H9 (cell line): ENCODE measurements around the gene GRIA4. TPM values are rescaled to one million over a fixed set of nuclear protein-coding genes. Genes with fewer than 3 reads are reported as not detected.

Experiments used
- DNase-seq: peaks from one replicate; pipeline ENCODE4 v3.0.0-alpha.2; 2017
- H2AFZ ChIP-seq: one replicate; pipeline ENCODE4 v1.6.1; 2013; ENCODE audit warnings: mild to moderate bottlenecking, low read length, control low read depth, moderate library complexity
- H2AK5ac ChIP-seq: 2 replicates; pipeline ENCODE4 v1.6.1; 2013; ENCODE audit warnings: low read length, control low read depth, mixed read lengths; ENCODE audit not compliant: insufficient read length
- H2BK120ac ChIP-seq: one replicate; pipeline ENCODE4 v1.6.1; 2013; ENCODE audit warnings: low read depth, mild to moderate bottlenecking, low read length, control low read depth, inconsistent platforms; ENCODE audit not compliant: poor library complexity, severe bottlenecking
- H2BK12ac ChIP-seq: 2 replicates; pipeline ENCODE4 v1.6.1; 2013; ENCODE audit warnings: low read length, control low read depth, mixed read lengths, low read depth; ENCODE audit not compliant: insufficient read length
- H2BK15ac ChIP-seq: 2 replicates; pipeline ENCODE4 v1.6.1; 2013; ENCODE audit warnings: low read depth, low read length, control low read depth
- H2BK20ac ChIP-seq: one replicate; pipeline ENCODE4 v1.6.1; 2013; ENCODE audit warnings: low read depth, mild to moderate bottlenecking, low read length, control low read depth, inconsistent platforms; ENCODE audit not compliant: poor library complexity, severe bottlenecking
- H2BK5ac ChIP-seq: 2 replicates; pipeline ENCODE4 v1.6.1; 2013; ENCODE audit warnings: low read length, control low read depth, mixed read lengths; ENCODE audit not compliant: insufficient read length
- H3K14ac ChIP-seq: 2 replicates; pipeline ENCODE4 v1.6.1; 2013; ENCODE audit warnings: low read length, control low read depth; ENCODE audit not compliant: insufficient read depth
- H3K18ac ChIP-seq: 2 replicates; pipeline ENCODE4 v1.6.1; 2013; ENCODE audit warnings: low read depth, mild to moderate bottlenecking, mixed read lengths, low read length, control low read depth; ENCODE audit not compliant: insufficient read length
- H3K23ac ChIP-seq: 2 replicates; pipeline ENCODE4 v1.6.1; 2013; ENCODE audit warnings: low read length, control low read depth, mixed read lengths, low read depth; ENCODE audit not compliant: insufficient read length
- H3K23me2 ChIP-seq: 2 replicates; pipeline ENCODE4 v1.6.1; 2013; ENCODE audit warnings: low read depth, mild to moderate bottlenecking, mixed read lengths, low read length, control low read depth; ENCODE audit not compliant: insufficient read length, poor library complexity, severe bottlenecking
- H3K27ac ChIP-seq: 2 replicates; pipeline ENCODE4 v1.5.1; 2013; ENCODE audit warnings: low read length, control low read depth, mixed read lengths, low read depth; ENCODE audit not compliant: insufficient read length
- H3K27me3 ChIP-seq: 2 replicates; pipeline ENCODE4 v1.6.1; 2013; ENCODE audit warnings: low read length, control low read depth, inconsistent platforms; ENCODE audit not compliant: insufficient read depth
- H3K4ac ChIP-seq: 2 replicates; pipeline ENCODE4 v1.6.1; 2013; ENCODE audit warnings: low read depth, mild to moderate bottlenecking, control low read depth, inconsistent platforms, low read length, moderate library complexity
- H3K4me1 ChIP-seq: 2 replicates; pipeline ENCODE4 v1.6.1; 2013; ENCODE audit warnings: low read length, control low read depth, inconsistent platforms; ENCODE audit not compliant: insufficient read depth
- H3K4me2 ChIP-seq: 2 replicates; pipeline ENCODE4 v1.6.1; 2013; ENCODE audit warnings: low read length, control low read depth, mixed read lengths; ENCODE audit not compliant: insufficient read length, insufficient read depth
- H3K56ac ChIP-seq: 2 replicates; pipeline ENCODE4 v1.6.1; 2013; ENCODE audit warnings: low read depth, mild to moderate bottlenecking, mixed read lengths, low read length, control low read depth; ENCODE audit not compliant: insufficient read length
- H3K79me1 ChIP-seq: 2 replicates; pipeline ENCODE4 v1.6.1; 2013; ENCODE audit warnings: low read depth, mild to moderate bottlenecking, moderate library complexity, low read length, control low read depth, inconsistent platforms; ENCODE audit not compliant: insufficient read depth, poor library complexity, severe bottlenecking
- H3K79me2 ChIP-seq: 2 replicates; pipeline ENCODE4 v1.6.1; 2013; ENCODE audit warnings: low read length, control low read depth, inconsistent platforms; ENCODE audit not compliant: insufficient read depth
- H3K9ac ChIP-seq: 2 replicates; pipeline ENCODE4 v1.6.1; 2013; ENCODE audit warnings: low read length, control low read depth, mixed read lengths; ENCODE audit not compliant: insufficient read length; ENCODE audit errors: extremely low read depth
- H3K9me3 ChIP-seq: one replicate; pipeline ENCODE4 v1.6.1; 2013; ENCODE audit warnings: low read depth, low read length, inconsistent platforms; ENCODE audit not compliant: control insufficient read depth
- H3T11ph ChIP-seq: one replicate; pipeline ENCODE4 v1.6.1; 2013; ENCODE audit warnings: mild to moderate bottlenecking, low read length, control low read depth, inconsistent platforms
- H4K20me1 ChIP-seq: one replicate; pipeline ENCODE4 v1.6.1; 2013; ENCODE audit not compliant: control insufficient read depth, insufficient read length, insufficient read depth
- H4K5ac ChIP-seq: 2 replicates; pipeline ENCODE4 v1.6.1; 2013; ENCODE audit warnings: low read depth, mild to moderate bottlenecking, mixed read lengths, low read length, control low read depth; ENCODE audit not compliant: insufficient read length
- H4K8ac ChIP-seq: replicated peaks from 2 replicates; pipeline ENCODE4 v1.6.1; 2013; ENCODE audit warnings: low read length, control low read depth, mixed read lengths, low read depth; ENCODE audit not compliant: insufficient read length
- H4K91ac ChIP-seq: 2 replicates; pipeline ENCODE4 v1.6.1; 2013; ENCODE audit warnings: low read depth, mild to moderate bottlenecking, moderate library complexity, mixed read lengths, low read length, control low read depth; ENCODE audit not compliant: insufficient read length
- H3K27ac Mint-ChIP-seq, 3 experiments: 2 replicates in 2 of 3; 3 replicates in 1 of 3; pipeline ENCODE4 v1.8.0; 2020 to 2021; ENCODE audit warnings: mixed read lengths in 3 of 3, mild to moderate bottlenecking in 1 of 3, moderate library complexity in 1 of 3
- H3K27me3 Mint-ChIP-seq: 2 replicates; pipeline ENCODE4 v1.8.0; 2021; ENCODE audit warnings: low read depth, mild to moderate bottlenecking, moderate library complexity, mixed read lengths
- H3K36me3 Mint-ChIP-seq, 3 experiments: 2 replicates in 2 of 3; 3 replicates in 1 of 3; pipeline ENCODE4 v1.8.0; 2020 to 2021; ENCODE audit warnings: low read depth in 3 of 3, mixed read lengths in 3 of 3; ENCODE audit not compliant: insufficient read depth in 1 of 3
- H3K4me1 Mint-ChIP-seq, 2 experiments: 2 replicates each; pipeline ENCODE4 v1.8.0; 2020; ENCODE audit warnings: mixed read lengths in 2 of 2
- H3K4me3 Mint-ChIP-seq, 2 experiments: 2 replicates in 1 of 2; 3 replicates in 1 of 2; pipeline ENCODE4 v1.8.0; 2020 to 2021; ENCODE audit warnings: mild to moderate bottlenecking in 2 of 2, mixed read lengths in 2 of 2, moderate library complexity in 1 of 2
- H3K9me3 Mint-ChIP-seq, 2 experiments: 2 replicates in 1 of 2; 3 replicates in 1 of 2; pipeline ENCODE4 v1.8.0; 2020; ENCODE audit warnings: mild to moderate bottlenecking in 2 of 2, mixed read lengths in 2 of 2, moderate library complexity in 1 of 2
- total RNA-seq: library from RNA; stranded (reverse); gene quantifications from 2 replicates; pipeline ENCODE4 v1.2.1, GENCODE V29; 2021
- TF ChIP-seq, protein P1 (sequence below): fragments of 200-600 bp; sonication (generic); conservative IDR thresholded peaks from 3 replicates; pipeline ENCODE4 v1.8.0; 2021; ENCODE audit warnings: antibody characterized with exemption, mild to moderate bottlenecking

GRIA4 gene
- total RNA-seq, 1 experiment from 2014 or later: 0.83 TPM

GRCh38 chr11:105802390-105802789 is 192.5 kb downstream of the GRIA4 start:
- no peaks in the 10 kb centered on the region for H3K4me1 ChIP-seq
- TF ChIP-seq, protein P1, sequence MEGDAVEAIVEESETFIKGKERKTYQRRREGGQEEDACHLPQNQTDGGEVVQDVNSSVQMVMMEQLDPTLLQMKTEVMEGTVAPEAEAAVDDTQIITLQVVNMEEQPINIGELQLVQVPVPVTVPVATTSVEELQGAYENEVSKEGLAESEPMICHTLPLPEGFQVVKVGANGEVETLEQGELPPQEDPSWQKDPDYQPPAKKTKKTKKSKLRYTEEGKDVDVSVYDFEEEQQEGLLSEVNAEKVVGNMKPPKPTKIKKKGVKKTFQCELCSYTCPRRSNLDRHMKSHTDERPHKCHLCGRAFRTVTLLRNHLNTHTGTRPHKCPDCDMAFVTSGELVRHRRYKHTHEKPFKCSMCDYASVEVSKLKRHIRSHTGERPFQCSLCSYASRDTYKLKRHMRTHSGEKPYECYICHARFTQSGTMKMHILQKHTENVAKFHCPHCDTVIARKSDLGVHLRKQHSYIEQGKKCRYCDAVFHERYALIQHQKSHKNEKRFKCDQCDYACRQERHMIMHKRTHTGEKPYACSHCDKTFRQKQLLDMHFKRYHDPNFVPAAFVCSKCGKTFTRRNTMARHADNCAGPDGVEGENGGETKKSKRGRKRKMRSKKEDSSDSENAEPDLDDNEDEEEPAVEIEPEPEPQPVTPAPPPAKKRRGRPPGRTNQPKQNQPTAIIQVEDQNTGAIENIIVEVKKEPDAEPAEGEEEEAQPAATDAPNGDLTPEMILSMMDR: no peak
- H3K27me3 ChIP-seq: no peaks in the 10 kb centered on the region
- H2AFZ ChIP-seq: no peak overlapping the region
- H3K4me3 Mint-ChIP-seq: no peak overlapping the region
- H2BK15ac ChIP-seq: no peak overlapping the region
- H3K23me2 ChIP-seq: no peaks in the 10 kb centered on the region
- no peak overlapping the region for H2BK20ac ChIP-seq
- no peak overlapping the region for H3K27ac Mint-ChIP-seq
- no peaks in the 10 kb centered on the region for H3K9me3 Mint-ChIP-seq
- no peak overlapping the region for H3K56ac ChIP-seq
- H3K27me3 Mint-ChIP-seq: no peaks in the 10 kb centered on the region
- no peak overlapping the region for H4K91ac ChIP-seq
- H3K79me2 ChIP-seq: no peaks in the 10 kb centered on the region
- no peaks in the 10 kb centered on the region for H3K36me3 Mint-ChIP-seq
- no peak overlapping the region for H2AK5ac ChIP-seq
- no peaks in the 10 kb centered on the region for H3K9me3 ChIP-seq
- H2BK5ac ChIP-seq: no peak overlapping the region
- H4K20me1 ChIP-seq: no peaks in the 10 kb centered on the region
- H3K79me1 ChIP-seq: no peaks in the 10 kb centered on the region
- H3K14ac ChIP-seq: no peak overlapping the region
- H3K18ac ChIP-seq: no peak overlapping the region
- no peak overlapping the region for H3K9ac ChIP-seq
- no peak overlapping the region for H4K8ac ChIP-seq
- H3K23ac ChIP-seq: no peak overlapping the region
- H3K27ac ChIP-seq: no peak overlapping the region
- no peak overlapping the region for H3K4me2 ChIP-seq
- DNase-seq: no peak
- no peaks in the 10 kb centered on the region for H3K4me1 Mint-ChIP-seq
- no peak overlapping the region for H2BK120ac ChIP-seq
- no peak overlapping the region for H4K5ac ChIP-seq
- H3T11ph ChIP-seq: no peak overlapping the region
- no peak overlapping the region for H3K4ac ChIP-seq
- H2BK12ac ChIP-seq: no peak overlapping the region
